Measurements from ENCODE around the gene DIAPH3. TPM values are rescaled to one million over a fixed set of nuclear protein-coding genes. Genes with fewer than 3 reads are reported as not detected.

The DIAPH3 gene
- total RNA-seq, 1 experiment from 2014 or later = 27.6 TPM

DNA sequence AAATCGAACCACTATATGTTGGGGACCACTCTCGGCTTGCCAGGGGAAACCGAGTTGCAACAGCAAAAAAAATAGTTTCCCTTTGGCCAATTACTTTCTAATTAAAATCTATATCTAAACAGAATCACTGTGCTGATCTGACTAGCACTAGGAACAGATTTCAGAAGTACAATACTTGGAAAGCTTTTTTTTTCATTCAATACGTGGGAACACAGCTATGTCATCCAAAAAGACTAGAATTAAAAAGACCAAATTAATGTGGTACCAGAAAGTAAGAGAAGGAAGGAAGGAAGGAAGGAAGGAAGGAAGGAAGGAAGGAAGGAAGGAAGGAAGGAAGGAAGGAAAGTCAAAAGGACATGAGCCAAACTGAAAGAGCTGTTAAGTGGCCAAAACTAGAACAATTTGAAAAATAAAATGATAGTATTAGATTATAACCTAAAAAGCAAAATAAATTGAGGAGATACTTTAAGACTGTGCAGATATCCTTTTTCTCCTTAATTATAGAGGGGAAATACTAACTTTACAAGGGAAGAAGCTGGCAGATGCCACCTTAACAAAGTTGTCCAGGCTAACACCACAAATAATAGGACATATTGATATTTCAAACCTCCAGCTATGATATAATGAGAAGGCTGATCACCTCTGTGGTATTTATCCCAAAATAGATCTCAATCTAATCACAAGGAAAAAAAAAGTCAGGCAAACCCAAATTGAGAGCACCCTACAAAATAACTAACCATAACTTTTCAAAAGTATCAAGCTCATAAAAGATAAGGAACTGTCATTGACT, 63.9 kb downstream of the DIAPH3 start:
- ATAC-seq (no peak), DNase-seq (ENCODE audit: low spot score) (no peak)
- Mint-ChIP-seq H3K27ac (peak overlapping the region; percentile 21; the same call in 1 of the 2 replicates), H3K4me1 (peaks cover 22% of the 10 kb centered on the region), H3K27me3 (ENCODE audit: low read depth) (no peaks in the 10 kb centered on the region), H3K36me3 (no peaks in the 10 kb centered on the region), H3K4me3 (no peak overlapping the region), H3K9me3 (0 out of 2 replicates have a peak, but pooled peaks cover 4% of the 10 kb centered on the region)
- CTCF ChIA-PET = no interaction called here
- TF ChIP-seq, protein P1, sequence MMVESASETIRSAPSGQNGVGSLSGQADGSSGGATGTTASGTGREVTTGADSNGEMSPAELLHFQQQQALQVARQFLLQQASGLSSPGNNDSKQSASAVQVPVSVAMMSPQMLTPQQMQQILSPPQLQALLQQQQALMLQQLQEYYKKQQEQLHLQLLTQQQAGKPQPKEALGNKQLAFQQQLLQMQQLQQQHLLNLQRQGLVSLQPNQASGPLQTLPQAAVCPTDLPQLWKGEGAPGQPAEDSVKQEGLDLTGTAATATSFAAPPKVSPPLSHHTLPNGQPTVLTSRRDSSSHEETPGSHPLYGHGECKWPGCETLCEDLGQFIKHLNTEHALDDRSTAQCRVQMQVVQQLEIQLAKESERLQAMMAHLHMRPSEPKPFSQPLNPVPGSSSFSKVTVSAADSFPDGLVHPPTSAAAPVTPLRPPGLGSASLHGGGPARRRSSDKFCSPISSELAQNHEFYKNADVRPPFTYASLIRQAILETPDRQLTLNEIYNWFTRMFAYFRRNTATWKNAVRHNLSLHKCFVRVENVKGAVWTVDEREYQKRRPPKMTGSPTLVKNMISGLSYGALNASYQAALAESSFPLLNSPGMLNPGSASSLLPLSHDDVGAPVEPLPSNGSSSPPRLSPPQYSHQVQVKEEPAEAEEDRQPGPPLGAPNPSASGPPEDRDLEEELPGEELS (CRISPR knock-in tag; IDR thresholded peaks at IDR 0.05) = no peak
- POLR2A ChIA-PET = interaction anchor here (0.7 kb wide), 1 partner anchor 1769 kb away, joined by 5 read pairs; no protein-coding TSS in a partner anchor

DNA sequence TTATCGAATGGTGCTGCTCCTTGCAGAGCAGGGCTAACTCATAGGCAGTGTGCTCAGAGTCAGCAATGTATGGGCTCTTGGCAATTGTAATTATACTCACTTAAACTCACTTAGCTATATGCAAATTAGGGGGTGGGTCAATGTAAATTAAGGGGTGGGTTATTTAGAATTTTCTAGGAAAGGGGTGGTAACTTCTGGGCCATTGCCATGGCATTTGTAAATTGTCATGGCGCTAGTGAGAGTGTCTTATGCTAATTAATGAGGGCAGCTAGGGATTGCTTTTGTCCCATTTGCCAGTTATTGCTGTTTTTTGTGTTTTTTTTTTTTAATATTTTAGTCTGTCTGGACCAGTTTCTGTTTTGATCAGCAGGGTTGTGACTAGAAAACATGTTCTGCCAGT, 68.4 kb downstream of the DIAPH3 start:
- Mint-ChIP-seq H3K27ac (0 out of 2 replicates have a peak overlapping the region, but pooled peaks have one; percentile 4), H3K36me3 (peaks cover 12% of the 10 kb centered on the region), H3K4me3 (no peak overlapping the region), H3K4me1 (peaks cover 11% of the 10 kb centered on the region), H3K9me3 (0 out of 2 replicates have a peak, but pooled peaks cover 4% of the 10 kb centered on the region), H3K27me3 (ENCODE audit: low read depth) (no peaks in the 10 kb centered on the region)
- TF ChIP-seq, protein P2, sequence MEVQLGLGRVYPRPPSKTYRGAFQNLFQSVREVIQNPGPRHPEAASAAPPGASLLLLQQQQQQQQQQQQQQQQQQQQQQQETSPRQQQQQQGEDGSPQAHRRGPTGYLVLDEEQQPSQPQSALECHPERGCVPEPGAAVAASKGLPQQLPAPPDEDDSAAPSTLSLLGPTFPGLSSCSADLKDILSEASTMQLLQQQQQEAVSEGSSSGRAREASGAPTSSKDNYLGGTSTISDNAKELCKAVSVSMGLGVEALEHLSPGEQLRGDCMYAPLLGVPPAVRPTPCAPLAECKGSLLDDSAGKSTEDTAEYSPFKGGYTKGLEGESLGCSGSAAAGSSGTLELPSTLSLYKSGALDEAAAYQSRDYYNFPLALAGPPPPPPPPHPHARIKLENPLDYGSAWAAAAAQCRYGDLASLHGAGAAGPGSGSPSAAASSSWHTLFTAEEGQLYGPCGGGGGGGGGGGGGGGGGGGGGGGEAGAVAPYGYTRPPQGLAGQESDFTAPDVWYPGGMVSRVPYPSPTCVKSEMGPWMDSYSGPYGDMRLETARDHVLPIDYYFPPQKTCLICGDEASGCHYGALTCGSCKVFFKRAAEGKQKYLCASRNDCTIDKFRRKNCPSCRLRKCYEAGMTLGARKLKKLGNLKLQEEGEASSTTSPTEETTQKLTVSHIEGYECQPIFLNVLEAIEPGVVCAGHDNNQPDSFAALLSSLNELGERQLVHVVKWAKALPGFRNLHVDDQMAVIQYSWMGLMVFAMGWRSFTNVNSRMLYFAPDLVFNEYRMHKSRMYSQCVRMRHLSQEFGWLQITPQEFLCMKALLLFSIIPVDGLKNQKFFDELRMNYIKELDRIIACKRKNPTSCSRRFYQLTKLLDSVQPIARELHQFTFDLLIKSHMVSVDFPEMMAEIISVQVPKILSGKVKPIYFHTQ (CRISPR knock-in tag; IDR thresholded peaks at IDR 0.05) = no peak
- TF ChIP-seq, protein P3, sequence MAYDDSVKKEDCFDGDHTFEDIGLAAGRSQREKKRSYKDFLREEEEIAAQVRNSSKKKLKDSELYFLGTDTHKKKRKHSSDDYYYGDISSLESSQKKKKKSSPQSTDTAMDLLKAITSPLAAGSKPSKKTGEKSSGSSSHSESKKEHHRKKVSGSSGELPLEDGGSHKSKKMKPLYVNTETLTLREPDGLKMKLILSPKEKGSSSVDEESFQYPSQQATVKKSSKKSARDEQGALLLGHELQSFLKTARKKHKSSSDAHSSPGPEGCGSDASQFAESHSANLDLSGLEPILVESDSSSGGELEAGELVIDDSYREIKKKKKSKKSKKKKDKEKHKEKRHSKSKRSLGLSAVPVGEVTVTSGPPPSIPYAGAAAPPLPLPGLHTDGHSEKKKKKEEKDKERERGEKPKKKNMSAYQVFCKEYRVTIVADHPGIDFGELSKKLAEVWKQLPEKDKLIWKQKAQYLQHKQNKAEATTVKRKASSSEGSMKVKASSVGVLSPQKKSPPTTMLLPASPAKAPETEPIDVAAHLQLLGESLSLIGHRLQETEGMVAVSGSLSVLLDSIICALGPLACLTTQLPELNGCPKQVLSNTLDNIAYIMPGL (CRISPR knock-in tag; IDR thresholded peaks at IDR 0.05) = no peak
- TF ChIP-seq ESRRA (CRISPR knock-in tag; IDR thresholded peaks at IDR 0.05; ENCODE audit: borderline replicate concordance) = no peak
- TF ChIP-seq GRHL2 (CRISPR knock-in tag; IDR thresholded peaks at IDR 0.05; ENCODE audit: insufficient replicate concordance, severe bottlenecking) = no peak
- TF ChIP-seq, protein P1 (CRISPR knock-in tag; IDR thresholded peaks at IDR 0.05) = no peak
- TF ChIP-seq NR1H2 (CRISPR knock-in tag; IDR thresholded peaks at IDR 0.05) = no peak
- TF ChIP-seq FOXK1 (CRISPR knock-in tag; IDR thresholded peaks at IDR 0.05) = no peak
- TF ChIP-seq JAZF1 (CRISPR knock-in tag; IDR thresholded peaks at IDR 0.05) = no peak
- TF ChIP-seq ZNF219 (CRISPR knock-in tag; IDR thresholded peaks at IDR 0.05; ENCODE audit: borderline replicate concordance) = no peak
- TF ChIP-seq TEAD1 (CRISPR knock-in tag; IDR thresholded peaks at IDR 0.05) = no peak
- TF ChIP-seq MXD4 (CRISPR knock-in tag; IDR thresholded peaks at IDR 0.05; ENCODE audit: borderline replicate concordance) = no peak
- no peak for TF ChIP-seq SP1 (CRISPR knock-in tag; conservative IDR thresholded peaks at IDR 0.05)
- TF ChIP-seq, protein P4, sequence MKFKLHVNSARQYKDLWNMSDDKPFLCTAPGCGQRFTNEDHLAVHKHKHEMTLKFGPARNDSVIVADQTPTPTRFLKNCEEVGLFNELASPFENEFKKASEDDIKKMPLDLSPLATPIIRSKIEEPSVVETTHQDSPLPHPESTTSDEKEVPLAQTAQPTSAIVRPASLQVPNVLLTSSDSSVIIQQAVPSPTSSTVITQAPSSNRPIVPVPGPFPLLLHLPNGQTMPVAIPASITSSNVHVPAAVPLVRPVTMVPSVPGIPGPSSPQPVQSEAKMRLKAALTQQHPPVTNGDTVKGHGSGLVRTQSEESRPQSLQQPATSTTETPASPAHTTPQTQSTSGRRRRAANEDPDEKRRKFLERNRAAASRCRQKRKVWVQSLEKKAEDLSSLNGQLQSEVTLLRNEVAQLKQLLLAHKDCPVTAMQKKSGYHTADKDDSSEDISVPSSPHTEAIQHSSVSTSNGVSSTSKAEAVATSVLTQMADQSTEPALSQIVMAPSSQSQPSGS (CRISPR knock-in tag; IDR thresholded peaks at IDR 0.05; ENCODE audit: borderline replicate concordance, low read depth) = no peak
- TF ChIP-seq OVOL2 (CRISPR knock-in tag; IDR thresholded peaks at IDR 0.05; ENCODE audit: borderline replicate concordance) = no peak
- ATAC-seq (peak; percentile 60), DNase-seq (ENCODE audit: low spot score) (no peak)
- CTCF ChIA-PET = interaction anchor here (0.6 kb wide), 1 partner anchor 14 kb away, joined by 4 read pairs; no protein-coding TSS in a partner anchor
- POLR2A ChIA-PET = no interaction called here

Data from WTC11 (cell line).